Activated CD4-positive, alpha-beta T cell treated with anti-CD3 and anti-CD28 coated beads, Interleukin-10, Interleukin-2, amounts not matched to agents 100 ng/mL and 50 ng/mL, durations not matched to agents 16 hours and 8 hours (primary cell): ENCODE results near the gene PWWP2B.
"Not testable (repeated sequence)": the region's sequence is repeated elsewhere in the genome, so short reads cannot be mapped to it uniquely, and the experiment has no call there.

Experiments used
- DNase-seq: peaks from one replicate; pipeline ENCODE4 v3.0.0-alpha.2; 2020

Gene PWWP2B

GRCh38 chr10:132420981-132421846, 24.2 kb downstream of the PWWP2B start:
- no peak for DNase-seq

GRCh38 chr10:132421847-132422751, 25.1 kb downstream of the PWWP2B start:
- DNase-seq, result no peak

GRCh38 chr10:132422903-132423825, 26.2 kb downstream of the PWWP2B start:
- no peak for DNase-seq

GRCh38 chr10:132423966-132424861, 27.2 kb downstream of the PWWP2B start:
- no peak for DNase-seq

- DNase-seq, result no peak
Observed at GRCh38 chr10:132425029-132425756, 28.2 kb downstream of the PWWP2B start.

GRCh38 chr10:132425757-132426155, 28.8 kb downstream of the PWWP2B start:
- DNase-seq, result no peak

- DNase-seq, result no peak
Observed at GRCh38 chr10:132427006-132427771, 30.2 kb downstream of the PWWP2B start.

GRCh38 chr10:132427939-132428367, 31.0 kb downstream of the PWWP2B start:
- DNase-seq, result no peak

GRCh38 chr10:132428486-132428995, 31.5 kb downstream of the PWWP2B start:
- no peak for DNase-seq

- no peak for DNase-seq
Observed at GRCh38 chr10:132429281-132430230, 32.6 kb downstream of the PWWP2B start.

- DNase-seq, result no peak
Observed at GRCh38 chr10:132430231-132430743, 33.3 kb downstream of the PWWP2B start.

GRCh38 chr10:132430861-132431271, 33.9 kb downstream of the PWWP2B start:
- DNase-seq, result no peak

GRCh38 chr10:132431537-132432175, 34.7 kb downstream of the PWWP2B start:
- DNase-seq, result no peak

GRCh38 chr10:132432176-132432540, 35.2 kb downstream of the PWWP2B start:
- no peak for DNase-seq

GRCh38 chr10:132433671-132434340, 36.8 kb downstream of the PWWP2B start:
- DNase-seq, result no peak

GRCh38 chr10:132434405-132435005, 37.5 kb downstream of the PWWP2B start:
- peak; percentile 65 for DNase-seq

GRCh38 chr10:132435320-132435719, 38.3 kb downstream of the PWWP2B start:
- DNase-seq, result not testable (repeated sequence)
